MCF 10A (cell line): ENCODE results near the gene ARL15. TPM values are rescaled to one million over a fixed set of nuclear protein-coding genes. Genes with fewer than 3 reads are reported as not detected.

Experiments used
- BruUV-seq: library from RNA; stranded (reverse); fragments of 400-500 nt; replicated peaks from 2 replicates; lab custom pipeline; 2021; lab: Mats Ljungman, UMichigan
- CTCF ChIA-PET: fragments of 300-600 bp; sonication (Branson Sonifier 250); formaldehyde crosslinking; extraction: SDS; loops from one replicate; lab custom pipeline; 2021; ENCODE audit warnings: antibody characterized with exemption, inconsistent platforms; lab: Yijun Ruan, JAX
- POLR2A ChIA-PET: fragments of 300-600, 350-650 bp; sonication (Branson Sonifier 250); formaldehyde crosslinking; extraction: SDS; loops from one replicate; lab custom pipeline; 2020; ENCODE audit warnings: antibody characterized with exemption, inconsistent platforms; lab: Yijun Ruan, JAX
- DNase-seq: peaks from one replicate; pipeline ENCODE4 v3.0.0-alpha.2; 2018; ENCODE audit not compliant: unreplicated experiment
- H3K27ac Mint-ChIP-seq: one replicate; pipeline ENCODE4 v1.8.0; 2022; ENCODE audit warnings: mild to moderate bottlenecking, low read depth, mixed read lengths; ENCODE audit not compliant: unreplicated experiment
- H3K27me3 Mint-ChIP-seq: one replicate; pipeline ENCODE4 v1.8.0; 2022; ENCODE audit warnings: mixed read lengths; ENCODE audit not compliant: insufficient read depth, unreplicated experiment
- H3K36me3 Mint-ChIP-seq: one replicate; pipeline ENCODE4 v1.8.0; 2022; ENCODE audit warnings: mild to moderate bottlenecking, moderate library complexity, mixed read lengths; ENCODE audit not compliant: insufficient read depth, unreplicated experiment
- H3K4me1 Mint-ChIP-seq: one replicate; pipeline ENCODE4 v1.8.0; 2022; ENCODE audit warnings: mixed read lengths; ENCODE audit not compliant: insufficient read depth, unreplicated experiment
- H3K4me3 Mint-ChIP-seq: one replicate; pipeline ENCODE4 v1.8.0; 2022; ENCODE audit warnings: mild to moderate bottlenecking, moderate library complexity, mixed read lengths; ENCODE audit not compliant: unreplicated experiment
- H3K9me3 Mint-ChIP-seq: one replicate; pipeline ENCODE4 v1.8.0; 2022; ENCODE audit warnings: mixed read lengths; ENCODE audit not compliant: unreplicated experiment
- CTCF ChIP-seq: fragments of 200-600 bp; IDR thresholded peaks from one replicate; pipeline ENCODE4 v1.8.0; 2022; ENCODE audit warnings: antibody characterized with exemption, mild to moderate bottlenecking; ENCODE audit not compliant: unreplicated experiment
- intact Hi-C: fragments of 100-400 bp; cut with micrococcal nuclease; formaldehyde crosslinking; loops from 2 replicates; pipeline ENCODE4 v1.14.1; 2022
- total RNA-seq: library from RNA; stranded (reverse); gene quantifications from 2 replicates; pipeline ENCODE4 v1.2.3, GENCODE V29; 2022

Gene ARL15
- total RNA-seq, 1 experiment from 2014 or later: 11.3 TPM

DNA sequence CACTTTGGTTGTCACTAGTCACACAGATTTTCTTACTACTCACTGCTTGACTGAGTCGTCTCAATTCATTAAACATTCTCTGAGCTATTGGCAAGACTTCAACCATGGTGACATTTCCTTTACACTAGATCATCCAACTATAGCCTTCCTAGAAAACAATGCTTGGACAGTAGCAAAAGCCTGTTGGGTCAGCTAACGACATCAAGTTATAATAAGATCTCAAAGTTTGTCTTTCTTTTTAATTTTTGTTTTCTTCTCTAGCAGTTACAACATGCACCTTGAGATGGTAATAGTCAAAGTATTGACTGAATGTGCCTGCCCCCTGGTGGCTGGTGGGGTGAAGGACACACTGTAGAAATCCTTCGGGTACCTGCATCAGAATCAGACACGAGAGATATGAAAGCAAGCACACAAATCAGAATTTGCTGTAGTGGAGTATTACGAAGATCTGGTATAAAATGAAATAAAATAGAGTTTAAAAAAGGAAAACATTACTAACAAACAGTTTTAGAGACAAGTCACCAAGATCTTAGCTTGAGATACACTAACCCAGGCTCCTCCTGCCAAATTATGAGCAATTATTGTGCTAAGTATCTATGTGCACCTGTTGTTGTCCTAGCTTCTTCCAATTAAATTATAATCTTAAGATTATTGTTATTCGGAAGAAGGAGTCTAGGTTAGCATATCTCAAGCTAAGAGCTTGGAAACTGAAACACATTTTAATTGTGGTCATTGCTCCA, 81.2 kb downstream of the ARL15 start:
- Mint-ChIP-seq H3K4me1 (peaks cover 6% of the 10 kb centered on the region), H3K27me3 (no peaks in the 10 kb centered on the region), H3K4me3 (no peak overlapping the region), H3K9me3 (no peaks in the 10 kb centered on the region), H3K27ac (no peak overlapping the region), H3K36me3 (peaks cover 7% of the 10 kb centered on the region)
- peak; percentile 67 for DNase-seq
- peak; percentile 74 for TF ChIP-seq CTCF
- POLR2A ChIA-PET: interaction anchor here (1.0 kb wide), 1 partner anchor 10 kb away, joined by 5 read pairs; no protein-coding TSS in a partner anchor
- intact Hi-C loops: loop anchor here (1.0 to 2.0 kb wide), 3 partner anchors 751 to 1106 kb away; no protein-coding TSS in a partner anchor
- CTCF ChIA-PET: interaction anchor here (0.5 to 4.3 kb wide), 54 partner anchors 9 to 1140 kb away, joined by 3 to 28 read pairs (median 4); partner anchors contain the start of gene NDUFS4
- no TSS peak for BruUV-seq

GRCh38 chr5:54227759-54228158, 82.6 kb downstream of the ARL15 start:
- intact Hi-C loops: loop anchor here (2.0 kb wide), 2 partner anchors 1057 to 1105 kb away; no protein-coding TSS in a partner anchor
- Mint-ChIP-seq H3K27me3 (no peaks in the 10 kb centered on the region), H3K4me3 (no peak overlapping the region), H3K4me1 (peaks cover 10% of the 10 kb centered on the region), H3K27ac (no peak overlapping the region), H3K9me3 (no peaks in the 10 kb centered on the region), H3K36me3 (peaks cover 7% of the 10 kb centered on the region)
- BruUV-seq: no TSS peak
- no peak for TF ChIP-seq CTCF
- CTCF ChIA-PET: interaction anchor here (0.6 to 4.3 kb wide), 8 partner anchors 112 to 1057 kb away, joined by 3 to 28 read pairs (median 6); no protein-coding TSS in a partner anchor
- DNase-seq: no peak
- POLR2A ChIA-PET: interaction anchor here (1.0 to 1.2 kb wide), 2 partner anchors 177 to 737 kb away, joined by 3 to 4 read pairs; no protein-coding TSS in a partner anchor

- Mint-ChIP-seq H3K4me3 (no peak overlapping the region), H3K9me3 (no peaks in the 10 kb centered on the region), H3K36me3 (peaks cover 7% of the 10 kb centered on the region), H3K27ac (no peak overlapping the region), H3K27me3 (no peaks in the 10 kb centered on the region), H3K4me1 (peaks cover 10% of the 10 kb centered on the region)
- no TSS peak for BruUV-seq
- POLR2A ChIA-PET: no interaction called here
- no peak for TF ChIP-seq CTCF
- no peak for DNase-seq
- intact Hi-C loops: no loop called here
- CTCF ChIA-PET: interaction anchor here (0.6 to 4.3 kb wide), 10 partner anchors 9 to 1056 kb away, joined by 3 to 28 read pairs (median 4); no protein-coding TSS in a partner anchor
These were observed 83.3 kb downstream of the ARL15 start for GRCh38 chr5:54227109-54227508.

DNA sequence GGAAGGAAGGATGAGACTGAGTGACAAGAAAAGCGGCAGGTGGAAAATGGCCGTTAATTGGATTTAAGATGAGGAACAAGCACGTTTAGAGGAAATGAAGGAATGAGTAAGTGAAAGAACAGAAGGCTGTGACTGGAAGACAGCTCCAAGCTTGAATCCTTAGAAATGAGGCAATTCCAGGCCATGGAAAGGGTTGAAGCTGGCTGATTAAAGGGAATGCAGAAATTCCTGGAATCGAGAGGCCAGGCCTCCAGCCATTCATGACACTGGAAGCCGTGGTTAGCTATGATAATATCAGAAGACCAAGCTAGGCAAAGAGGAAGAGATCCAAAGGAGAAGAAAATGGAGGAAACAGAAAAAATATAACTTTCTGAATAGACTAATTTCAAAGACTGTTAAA, 84.2 kb downstream of the ARL15 start:
- H3K36me3 Mint-ChIP-seq: peaks cover 7% of the 10 kb centered on the region
- H3K27me3 Mint-ChIP-seq: no peaks in the 10 kb centered on the region
- no TSS peak for BruUV-seq
- peaks cover 10% of the 10 kb centered on the region for H3K4me1 Mint-ChIP-seq
- no peak for DNase-seq
- CTCF ChIA-PET: interaction anchor here (1.0 to 4.3 kb wide), 8 partner anchors 8 to 1055 kb away, joined by 3 to 28 read pairs (median 5); no protein-coding TSS in a partner anchor
- TF ChIP-seq CTCF: no peak
- intact Hi-C loops: no loop called here
- no peak overlapping the region for H3K27ac Mint-ChIP-seq
- H3K9me3 Mint-ChIP-seq: no peaks in the 10 kb centered on the region
- H3K4me3 Mint-ChIP-seq: no peak overlapping the region
- POLR2A ChIA-PET: no interaction called here
